GM19099 (cell line): ENCODE data around the gene KIAA0753.

ENCODE experiments used
- POLR2A ChIP-seq: IDR thresholded peaks from 3 replicates; pipeline ENCODE4 v1.6.1; 2011; ENCODE audit warnings: low read depth; ENCODE audit not compliant: insufficient read length; ENCODE audit errors: extremely low read depth

The KIAA0753 gene

GRCh38 chr17:6675201-6675825 is 34.8 kb upstream of the KIAA0753 start:
- no peak for TF ChIP-seq POLR2A

- no peak for TF ChIP-seq POLR2A
These were observed 34.1 kb upstream of the KIAA0753 start for GRCh38 chr17:6674586-6674985.

- TF ChIP-seq POLR2A = no peak
These were observed 30.9 kb upstream of the KIAA0753 start for GRCh38 chr17:6671431-6671830.

- no peak for TF ChIP-seq POLR2A
These were observed 30.5 kb upstream of the KIAA0753 start for GRCh38 chr17:6670999-6671398.

GRCh38 chr17:6670571-6670970 is 30.1 kb upstream of the KIAA0753 start:
- no peak for TF ChIP-seq POLR2A

GRCh38 chr17:6669479-6670212 is 29.1 kb upstream of the KIAA0753 start:
- no peak for TF ChIP-seq POLR2A

- TF ChIP-seq POLR2A = no peak
These were observed 28.4 kb upstream of the KIAA0753 start for GRCh38 chr17:6668727-6669425.

GRCh38 chr17:6668219-6668618 is 27.7 kb upstream of the KIAA0753 start:
- TF ChIP-seq POLR2A = no peak

- no peak for TF ChIP-seq POLR2A
These were observed 27.0 kb upstream of the KIAA0753 start for GRCh38 chr17:6667516-6667915.

GRCh38 chr17:6666557-6666956 is 26.0 kb upstream of the KIAA0753 start:
- no peak for TF ChIP-seq POLR2A

GRCh38 chr17:6666077-6666521 is 25.6 kb upstream of the KIAA0753 start:
- TF ChIP-seq POLR2A = no peak

GRCh38 chr17:6661464-6661848 is 20.9 kb upstream of the KIAA0753 start:
- TF ChIP-seq POLR2A = no peak

GRCh38 chr17:6660805-6661463 is 20.4 kb upstream of the KIAA0753 start:
- TF ChIP-seq POLR2A = no peak

GRCh38 chr17:6660101-6660500 is 19.6 kb upstream of the KIAA0753 start:
- no peak for TF ChIP-seq POLR2A

- TF ChIP-seq POLR2A = no peak
These were observed 17.2 kb upstream of the KIAA0753 start for GRCh38 chr17:6657633-6658287.
